ENCODE measurements around the gene P2RX2. TPM values are rescaled to one million over a fixed set of nuclear protein-coding genes. Genes with fewer than 3 reads are reported as not detected.

The P2RX2 gene
- total and polyA plus RNA-seq, 2 of the 4 experiments (the other 2 are of a cell fraction) = not detected

GRCh38 chr12:132660052-132660451 lies 41.5 kb downstream of the P2RX2 start:
- 80% methylated on average over 1 of the region's 5 CpGs; no CpG with 5 or more reads in 1 of the 2 experiments for WGBS, 2 experiments (ENCODE audit: extremely low coverage in 2 of 2, insufficient read length in 1 of 2)

More at GRCh38 chr12:132660052-132660451, 41.5 kb downstream of the P2RX2 start:
- no peaks in the 10 kb centered on the region for H3K4me1 ChIP-seq (ENCODE audit: control insufficient read depth, insufficient read depth, low read length)
- no peaks in the 10 kb centered on the region for H3K9me3 ChIP-seq (ENCODE audit: control insufficient read depth, insufficient read depth, low read length)
- no peak overlapping the region for H3K4me3 ChIP-seq (ENCODE audit: insufficient read depth, low read depth, low read length)
- ATAC-seq (ENCODE audit: low read depth) (no peak), DNase-seq (no peak)
- no peak overlapping the region for H2AFZ ChIP-seq (replicated peaks; ENCODE audit: low read length, poor library complexity)
- H3K27me3 ChIP-seq (ENCODE audit: control insufficient read depth, insufficient read depth, low read length) = no peaks in the 10 kb centered on the region
- H2AK5ac ChIP-seq (ENCODE audit: low read depth, low read length) = no peak overlapping the region
- H3K56ac ChIP-seq (ENCODE audit: extremely low read depth, insufficient read depth, low read length) = no peak overlapping the region
- H2BK15ac ChIP-seq (ENCODE audit: low read depth, low read length) = no peak overlapping the region
- H3K9ac ChIP-seq (ENCODE audit: low read depth, low read length) = no peak overlapping the region
- peaks cover 5% of the 10 kb centered on the region for H3K9me1 ChIP-seq (ENCODE audit: insufficient read depth, low read length)
- peaks cover 53% of the 10 kb centered on the region for H3K36me3 ChIP-seq (ENCODE audit: control insufficient read depth, insufficient read depth, low read length)
- no peak overlapping the region for H2AK9ac ChIP-seq (replicated peaks; ENCODE audit: low read depth, low read length, poor library complexity)
- no TSS peak for BruUV-seq (replicated peaks)
- no peak overlapping the region for H3K4me2 ChIP-seq (ENCODE audit: low read depth, low read length)
- no peak overlapping the region for H3K4ac ChIP-seq (ENCODE audit: low read depth, low read length)
- dilution Hi-C loops (cut with HindIII; ENCODE audit: low sequenced_read_pairs, unreplicated experiment) (no loop called here), in situ Hi-C loops (cut with MboI; ENCODE audit: low sequenced_read_pairs) (no loop called here), intact Hi-C loops (cut with micrococcal nuclease) (no loop called here)
- H3K27ac ChIP-seq (ENCODE audit: insufficient read depth, low read length) = no peak overlapping the region
- POLR2A ChIA-PET (ENCODE audit: unreplicated experiment) = no interaction called here
- H3K14ac ChIP-seq (replicated peaks; ENCODE audit: low read depth, low read length) = no peak overlapping the region
- H3K18ac ChIP-seq (ENCODE audit: low read depth, low read length) = no peak overlapping the region
- H4K91ac ChIP-seq (ENCODE audit: insufficient read depth, low read depth, low read length) = no peak overlapping the region
- CTCF ChIA-PET = no interaction called here
- H2BK20ac ChIP-seq (ENCODE audit: low read depth, low read length) = no peak overlapping the region
- no peak overlapping the region for H4K5ac ChIP-seq (ENCODE audit: low read depth, low read length)
- H2BK5ac ChIP-seq (ENCODE audit: low read depth, low read length, poor library complexity, severe bottlenecking) = no peak overlapping the region
- no peak overlapping the region for H2BK120ac ChIP-seq (ENCODE audit: low read depth, low read length)
- H4K8ac ChIP-seq (ENCODE audit: low read depth in 2 of 2, low read length in 2 of 2) = no peak overlapping the region
- no peaks in the 10 kb centered on the region for H3K79me1 ChIP-seq (ENCODE audit: low read depth in 1 of 2, low read length in 2 of 2)
- H4K20me1 ChIP-seq (ENCODE audit: insufficient read depth, low read length) = no peaks in the 10 kb centered on the region
- TF ChIP-seq SMC3 (IDR thresholded peaks at IDR 0.05; ENCODE audit: low read depth, low read length) (no peak), ELK1 (IDR thresholded peaks at IDR 0.05; ENCODE audit: borderline replicate concordance, low read depth, low read length) (no peak), NFE2L2 (IDR thresholded peaks at IDR 0.05; ENCODE audit: low read depth, low read length) (no peak), FOS (IDR thresholded peaks at IDR 0.05; ENCODE audit: low read depth, low read length) (no peak), USF2 (IDR thresholded peaks at IDR 0.05; ENCODE audit: low read depth, low read length) (no peak), RAD21 (IDR thresholded peaks at IDR 0.05; ENCODE audit: low read length) (no peak), MAZ (IDR thresholded peaks at IDR 0.05; ENCODE audit: borderline replicate concordance, low read depth, low read length) (no peak), POLR2A (IDR thresholded peaks at IDR 0.05; ENCODE audit: low read depth, low read length) (no peak), MAFK (IDR thresholded peaks at IDR 0.05; ENCODE audit: low read depth, low read length) (no peak), RFX5 (IDR thresholded peaks at IDR 0.05; ENCODE audit: low read depth, low read length) (no peak)
- H3K23ac ChIP-seq (ENCODE audit: low read depth, low read length) = no peak overlapping the region

All from IMR-90 (cell line).